ENCODE measurements around the gene CLTCL1.

DNA sequence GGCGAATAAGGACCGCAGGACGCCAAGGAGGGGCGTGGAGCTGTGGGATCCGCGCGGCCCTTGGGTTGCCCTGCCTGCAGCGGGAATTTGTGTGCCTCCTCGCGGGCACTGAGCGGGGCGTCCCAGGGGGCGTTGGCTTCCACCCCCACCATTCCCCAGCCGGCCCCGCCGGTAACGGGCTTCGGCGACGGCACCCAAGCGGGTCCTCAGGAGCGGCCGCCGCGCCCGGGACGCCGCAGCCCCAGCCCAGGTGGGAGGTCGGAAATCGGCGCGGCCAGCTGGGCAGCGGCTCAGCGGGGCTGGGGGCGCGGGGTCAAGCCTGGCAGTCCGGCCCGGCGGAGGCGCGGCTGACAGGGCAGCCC, 320 bp downstream of the CLTCL1 start:
- TF ChIP-seq, protein P1, sequence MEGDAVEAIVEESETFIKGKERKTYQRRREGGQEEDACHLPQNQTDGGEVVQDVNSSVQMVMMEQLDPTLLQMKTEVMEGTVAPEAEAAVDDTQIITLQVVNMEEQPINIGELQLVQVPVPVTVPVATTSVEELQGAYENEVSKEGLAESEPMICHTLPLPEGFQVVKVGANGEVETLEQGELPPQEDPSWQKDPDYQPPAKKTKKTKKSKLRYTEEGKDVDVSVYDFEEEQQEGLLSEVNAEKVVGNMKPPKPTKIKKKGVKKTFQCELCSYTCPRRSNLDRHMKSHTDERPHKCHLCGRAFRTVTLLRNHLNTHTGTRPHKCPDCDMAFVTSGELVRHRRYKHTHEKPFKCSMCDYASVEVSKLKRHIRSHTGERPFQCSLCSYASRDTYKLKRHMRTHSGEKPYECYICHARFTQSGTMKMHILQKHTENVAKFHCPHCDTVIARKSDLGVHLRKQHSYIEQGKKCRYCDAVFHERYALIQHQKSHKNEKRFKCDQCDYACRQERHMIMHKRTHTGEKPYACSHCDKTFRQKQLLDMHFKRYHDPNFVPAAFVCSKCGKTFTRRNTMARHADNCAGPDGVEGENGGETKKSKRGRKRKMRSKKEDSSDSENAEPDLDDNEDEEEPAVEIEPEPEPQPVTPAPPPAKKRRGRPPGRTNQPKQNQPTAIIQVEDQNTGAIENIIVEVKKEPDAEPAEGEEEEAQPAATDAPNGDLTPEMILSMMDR (IDR thresholded peaks at IDR 0.05): no peak
- no peak for TF ChIP-seq POLR2A (IDR thresholded peaks at IDR 0.05)

All from right lobe of liver (tissue), 4 donors.